WTC11 (cell line): Measurements from ENCODE around the gene AOAH. TPM values are rescaled to one million over a fixed set of nuclear protein-coding genes. Genes with fewer than 3 reads are reported as not detected.

Experiments used
- ATAC-seq: fragments of 200-7000 bp; cut with Tn5 transposase; 2 replicates; pipeline ENCODE4 v1.10.0; 2021; ENCODE audit warnings: mild to moderate bottlenecking, moderate library complexity
- CTCF ChIA-PET: fragments of 300-600 bp; sonication (Branson Sonifier 250); formaldehyde crosslinking; loops from one replicate; lab custom pipeline; 2021; ENCODE audit warnings: antibody characterized with exemption; lab: Charles Lee
- POLR2A ChIA-PET: fragments of 350-600 bp; sonication (Branson Sonifier 250); formaldehyde crosslinking; loops from one replicate; lab custom pipeline; 2021; ENCODE audit warnings: antibody characterized with exemption; lab: Charles Lee
- DNase-seq: peaks from one replicate; pipeline ENCODE4 v3.0.0; 2021; ENCODE audit warnings: low spot score
- H3K27ac Mint-ChIP-seq: 2 replicates; pipeline ENCODE4 v1.8.0; 2021; ENCODE audit warnings: mixed read lengths
- H3K27me3 Mint-ChIP-seq: 2 replicates; pipeline ENCODE4 v1.8.0; 2021; ENCODE audit warnings: low read depth, mild to moderate bottlenecking, moderate library complexity, mixed read lengths
- H3K36me3 Mint-ChIP-seq: 2 replicates; pipeline ENCODE4 v1.8.0; 2021; ENCODE audit warnings: mixed read lengths
- H3K4me1 Mint-ChIP-seq: 2 replicates; pipeline ENCODE4 v1.8.0; 2022; ENCODE audit warnings: mixed read lengths
- H3K4me3 Mint-ChIP-seq: 2 replicates; pipeline ENCODE4 v1.8.0; 2021; ENCODE audit warnings: mild to moderate bottlenecking, moderate library complexity, mixed read lengths
- H3K9me3 Mint-ChIP-seq: 2 replicates; pipeline ENCODE4 v1.8.0; 2021; ENCODE audit warnings: mixed read lengths
- ARID4B ChIP-seq: sonication (generic); formaldehyde crosslinking; IDR thresholded peaks from 2 replicates; pipeline ENCODE4 v1.8.0; 2023; ENCODE audit warnings: missing genetic modification reagents, mild to moderate bottlenecking, borderline replicate concordance
- CBFB ChIP-seq: sonication (generic); formaldehyde crosslinking; IDR thresholded peaks from 2 replicates; pipeline ENCODE4 v1.8.1; 2022; ENCODE audit warnings: mild to moderate bottlenecking, low read depth, missing genetic modification reagents
- CDX4 ChIP-seq: fragments of 250-450 bp; sonication (Bioruptor Pico); IDR thresholded peaks from 2 replicates; pipeline ENCODE4 v1.9.0; 2021; ENCODE audit warnings: moderate library complexity, mild to moderate bottlenecking, inconsistent platforms, borderline replicate concordance
- CREB1 ChIP-seq: sonication (generic); formaldehyde crosslinking; IDR thresholded peaks from 2 replicates; pipeline ENCODE4 v1.8.0; 2023; ENCODE audit warnings: mild to moderate bottlenecking, missing genetic modification reagents
- CTCF ChIP-seq: fragments of 200-600 bp; IDR thresholded peaks from 2 replicates; pipeline ENCODE4 v1.8.0; 2022; ENCODE audit warnings: antibody characterized with exemption
- GRHL2 ChIP-seq: fragments of 250-450 bp; sonication (Bioruptor Pico); IDR thresholded peaks from 2 replicates; pipeline ENCODE4 v1.8.0; 2022; ENCODE audit warnings: mild to moderate bottlenecking, moderate library complexity; ENCODE audit not compliant: insufficient replicate concordance, severe bottlenecking
- HMGXB4 ChIP-seq: sonication (generic); formaldehyde crosslinking; IDR thresholded peaks from 2 replicates; pipeline ENCODE4 v1.8.1; 2023; ENCODE audit warnings: mild to moderate bottlenecking, moderate library complexity, missing genetic modification reagents
- IRF1 ChIP-seq: sonication (generic); formaldehyde crosslinking; IDR thresholded peaks from 2 replicates; pipeline ENCODE4 v1.8.0; 2023; ENCODE audit warnings: missing genetic modification reagents
- JUN ChIP-seq: sonication (generic); formaldehyde crosslinking; IDR thresholded peaks from 2 replicates; pipeline ENCODE4 v1.8.0; 2023; ENCODE audit warnings: mild to moderate bottlenecking, missing genetic modification reagents
- MXD4 ChIP-seq: fragments of 250-450 bp; sonication (Bioruptor Pico); IDR thresholded peaks from 2 replicates; pipeline ENCODE4 v1.8.0; 2021; ENCODE audit warnings: mild to moderate bottlenecking, moderate library complexity, borderline replicate concordance
- MYBL2 ChIP-seq: sonication (generic); formaldehyde crosslinking; IDR thresholded peaks from 2 replicates; pipeline ENCODE4 v1.8.1; 2023; ENCODE audit warnings: mild to moderate bottlenecking, moderate library complexity, missing genetic modification reagents
- RORB ChIP-seq: fragments of 250-450 bp; sonication (Bioruptor Pico); IDR thresholded peaks from 2 replicates; pipeline ENCODE4 v1.9.0; 2021; ENCODE audit warnings: mild to moderate bottlenecking
- TEAD1 ChIP-seq: sonication (generic); formaldehyde crosslinking; IDR thresholded peaks from 2 replicates; pipeline ENCODE4 v1.8.0; 2022; ENCODE audit warnings: mild to moderate bottlenecking, missing genetic modification reagents
- TP53 ChIP-seq: sonication (generic); formaldehyde crosslinking; IDR thresholded peaks from 2 replicates; pipeline ENCODE4 v1.8.1; 2023; ENCODE audit warnings: mild to moderate bottlenecking, missing genetic modification reagents
- USF1 ChIP-seq: sonication (generic); formaldehyde crosslinking; IDR thresholded peaks from 2 replicates; pipeline ENCODE4 v1.8.0; 2022; ENCODE audit warnings: mild to moderate bottlenecking, missing genetic modification reagents
- ZBTB43 ChIP-seq: sonication (generic); formaldehyde crosslinking; IDR thresholded peaks from 2 replicates; pipeline ENCODE4 v1.8.1; 2023; ENCODE audit warnings: mild to moderate bottlenecking, missing genetic modification reagents
- ZMAT4 ChIP-seq: fragments of 250-450 bp; sonication (Bioruptor Pico); IDR thresholded peaks from 2 replicates; pipeline ENCODE4 v1.9.0; 2021; ENCODE audit warnings: mild to moderate bottlenecking
- ZNF263 ChIP-seq: sonication (generic); formaldehyde crosslinking; IDR thresholded peaks from 2 replicates; pipeline ENCODE4 v1.8.1; 2022; ENCODE audit warnings: low read depth, mild to moderate bottlenecking, moderate library complexity, missing genetic modification reagents
- ZNF416 ChIP-seq: fragments of 250-450 bp; sonication (Bioruptor Pico); IDR thresholded peaks from 2 replicates; pipeline ENCODE4 v1.9.0; 2021; ENCODE audit warnings: mild to moderate bottlenecking, inconsistent platforms
- ZNF423 ChIP-seq: fragments of 250-450 bp; sonication (Bioruptor Pico); IDR thresholded peaks from 2 replicates; pipeline ENCODE4 v2.1.2; 2022; ENCODE audit warnings: mild to moderate bottlenecking, moderate library complexity
- ZSCAN18 ChIP-seq: fragments of 250-450 bp; sonication (Bioruptor Pico); IDR thresholded peaks from 2 replicates; pipeline ENCODE4 v2.1.2; 2022; ENCODE audit warnings: mild to moderate bottlenecking, moderate library complexity
- total RNA-seq: library from RNA; stranded (reverse); gene quantifications from 3 replicates; pipeline ENCODE4 v1.2.3, GENCODE V29; 2021

Gene AOAH
- total RNA-seq, 1 experiment from 2014 or later = 0.31 TPM

- TF ChIP-seq TP53 (CRISPR knock-in tag) (no peak), ZNF416 (CRISPR knock-in tag) (no peak), ZSCAN18 (no peak), GRHL2 (CRISPR knock-in tag) (no peak), CDX4 (CRISPR knock-in tag) (no peak), CBFB (CRISPR knock-in tag) (no peak), CTCF (no peak), IRF1 (no peak), ZMAT4 (no peak), JUN (CRISPR knock-in tag) (no peak)
Measured at GRCh38 chr7:36506820-36507219, 217.5 kb downstream of the AOAH start (continued).

GRCh38 chr7:36506130-36506798 is 218.0 kb downstream of the AOAH start:
- TF ChIP-seq TEAD1 (CRISPR knock-in tag) (no peak), ARID4B (CRISPR knock-in tag) (no peak), CREB1 (CRISPR knock-in tag) (no peak), ZNF263 (CRISPR knock-in tag) (no peak), MXD4 (CRISPR knock-in tag) (no peak), CDX4 (CRISPR knock-in tag) (no peak), USF1 (CRISPR knock-in tag) (no peak), ZNF416 (CRISPR knock-in tag) (no peak), MYBL2 (CRISPR knock-in tag) (no peak), ZNF423 (CRISPR knock-in tag) (no peak), HMGXB4 (CRISPR knock-in tag) (no peak), ZBTB43 (CRISPR knock-in tag) (no peak), RORB (CRISPR knock-in tag) (no peak)
- TF ChIP-seq, all 79 proteins: peak for 0
- CTCF ChIA-PET = no interaction called here
- Mint-ChIP-seq H3K4me3 (no peak overlapping the region), H3K9me3 (peaks cover 28% of the 10 kb centered on the region), H3K4me1 (peaks cover 7% of the 10 kb centered on the region), H3K36me3 (peaks cover 11% of the 10 kb centered on the region), H3K27me3 (no peaks in the 10 kb centered on the region), H3K27ac (no peak overlapping the region)
- POLR2A ChIA-PET = no interaction called here
- ATAC-seq (no peak), DNase-seq (no peak)
